ENCODE results near the gene AFF1.

The AFF1 gene

GRCh38 chr4:87053176-87053658, 118.4 kb downstream of the AFF1 start:
- Histone ChIP-seq H3K4me2 (ENCODE audit: low read depth, low read length) (peak overlapping the region; percentile 89), H3K27ac (ENCODE audit: low read length) (peak overlapping the region; percentile 51; the same call in 1 of the 2 replicates), H3K36me3 (replicated peaks; ENCODE audit: insufficient read depth, low read length) (no peaks in the 10 kb centered on the region; the same call in 1 of the 2 replicates), H2AFZ (ENCODE audit: low read length) (no peak overlapping the region), H3F3A (ENCODE audit: insufficient read depth, low read length) (peaks cover 24% of the 10 kb centered on the region), H3K9me3 (replicated peaks; ENCODE audit: insufficient read depth, low read length) (no peaks in the 10 kb centered on the region), H3K9me2 (replicated peaks; ENCODE audit: insufficient read depth, low read length) (no peaks in the 10 kb centered on the region), H3K4me3 (ENCODE audit: low read length) (no peak overlapping the region), H3K79me2 (ENCODE audit: low read length) (peaks cover 99% of the 10 kb centered on the region), H3K4me1 (ENCODE audit: low read length) (peaks cover 37% of the 10 kb centered on the region), H3K27me3 (replicated peaks; ENCODE audit: insufficient read depth, low read length) (no peaks in the 10 kb centered on the region), H3K9ac (ENCODE audit: low read length) (no peak overlapping the region), H4K20me1 (ENCODE audit: insufficient read depth, low read length) (peaks cover 22% of the 10 kb centered on the region; the same call in 1 of the 2 replicates)
- no peak for DNase-seq
- TF ChIP-seq EZH2 (optimal IDR thresholded peaks at IDR 0.05; ENCODE audit: low read depth, low read length) (no peak), CTCF (IDR thresholded peaks at IDR 0.05; ENCODE audit: low read length) (no peak), EZH2phosphoT487 (IDR thresholded peaks at IDR 0.05; ENCODE audit: low read length) (no peak)

- Histone ChIP-seq H3K4me3 (ENCODE audit: low read length) (peak overlapping the region; percentile 36), H3K4me1 (ENCODE audit: low read length) (peaks cover 37% of the 10 kb centered on the region), H3K4me2 (ENCODE audit: low read depth, low read length) (peak overlapping the region; percentile 89), H3K9me2 (replicated peaks; ENCODE audit: insufficient read depth, low read length) (no peaks in the 10 kb centered on the region), H3K27me3 (replicated peaks; ENCODE audit: insufficient read depth, low read length) (no peaks in the 10 kb centered on the region), H2AFZ (ENCODE audit: low read length) (no peak overlapping the region), H3F3A (ENCODE audit: insufficient read depth, low read length) (peaks cover 24% of the 10 kb centered on the region), H3K27ac (ENCODE audit: low read length) (peak overlapping the region; percentile 51; the same call in 1 of the 2 replicates), H3K9ac (ENCODE audit: low read length) (peak overlapping the region; percentile 22; the same call in 1 of the 2 replicates), H3K36me3 (replicated peaks; ENCODE audit: insufficient read depth, low read length) (no peaks in the 10 kb centered on the region; the same call in 1 of the 2 replicates), H3K79me2 (ENCODE audit: low read length) (peaks cover 99% of the 10 kb centered on the region), H3K9me3 (replicated peaks; ENCODE audit: insufficient read depth, low read length) (no peaks in the 10 kb centered on the region), H4K20me1 (ENCODE audit: insufficient read depth, low read length) (peaks cover 22% of the 10 kb centered on the region; the same call in 1 of the 2 replicates)
- peak; percentile 49 for DNase-seq
- no peak for TF ChIP-seq EZH2phosphoT487 (IDR thresholded peaks at IDR 0.05; ENCODE audit: low read length)
- TF ChIP-seq EZH2 (optimal IDR thresholded peaks at IDR 0.05; ENCODE audit: low read depth, low read length) = no peak
These were observed 119.3 kb downstream of the AFF1 start for GRCh38 chr4:87053802-87054767.

- no peak for DNase-seq
- Histone ChIP-seq H4K20me1 (ENCODE audit: insufficient read depth, low read length) (peaks cover 22% of the 10 kb centered on the region; the same call in 1 of the 2 replicates), H3K4me1 (ENCODE audit: low read length) (peaks cover 37% of the 10 kb centered on the region), H3K79me2 (ENCODE audit: low read length) (peaks cover 100% of the 10 kb centered on the region), H3K9me3 (replicated peaks; ENCODE audit: insufficient read depth, low read length) (no peaks in the 10 kb centered on the region), H3K9me2 (replicated peaks; ENCODE audit: insufficient read depth, low read length) (no peaks in the 10 kb centered on the region), H3K9ac (ENCODE audit: low read length) (peak overlapping the region; percentile 22; the same call in 1 of the 2 replicates), H3K4me3 (ENCODE audit: low read length) (peak overlapping the region; percentile 36), H3K27ac (ENCODE audit: low read length) (peak overlapping the region; percentile 51; the same call in 1 of the 2 replicates), H3K4me2 (ENCODE audit: low read depth, low read length) (peak overlapping the region; percentile 89), H3K27me3 (replicated peaks; ENCODE audit: insufficient read depth, low read length) (no peaks in the 10 kb centered on the region), H3F3A (ENCODE audit: insufficient read depth, low read length) (peaks cover 24% of the 10 kb centered on the region), H3K36me3 (replicated peaks; ENCODE audit: insufficient read depth, low read length) (0 out of 2 replicates have a peak, but pooled peaks cover 4% of the 10 kb centered on the region), H2AFZ (ENCODE audit: low read length) (no peak overlapping the region)
- no peak for TF ChIP-seq CTCF (IDR thresholded peaks at IDR 0.05; ENCODE audit: low read length)
- no peak for TF ChIP-seq EZH2 (optimal IDR thresholded peaks at IDR 0.05; ENCODE audit: low read depth, low read length)
- no peak for TF ChIP-seq EZH2phosphoT487 (IDR thresholded peaks at IDR 0.05; ENCODE audit: low read length)
These were observed 120.1 kb downstream of the AFF1 start for GRCh38 chr4:87054900-87055299.
